Posterior vena cava (tissue), 2 donors: ENCODE measurements around the gene PEX14. TPM values are rescaled to one million over a fixed set of nuclear protein-coding genes. Genes with fewer than 3 reads are reported as not detected.
"Not testable (repeated sequence)": the region's sequence is repeated elsewhere in the genome, so short reads cannot be mapped to it uniquely, and the experiment has no call there.

Source experiments
- DNase-seq: peaks from one replicate; pipeline ENCODE4 v3.0.0-alpha.2; 2020; ENCODE audit warnings: low spot score
- intact Hi-C, 2 donors: fragments of 100-400 bp; cut with DNase I; formaldehyde crosslinking; loops; one replicate each; pipeline versions ENCODE4 v1.14.1 to v1.14.2; 2022 to 2023
- total RNA-seq, 2 donors: library from RNA; stranded (reverse); fragmentation: NEBNext Ultra II Directional; extraction: Animal tissue kit (Norgen Biotek cat#: 25700); gene quantifications; one replicate each; pipeline ENCODE4 v1.2.1, GENCODE V29; 2021
- donor health status: DM: yes; HTN: yes; CAD: no.
- donor health status: DM: yes; HTN: yes; CAD: no.

The PEX14 gene
- total RNA-seq, 2 donors from 2014 or later, result 12.8 to 15.0 TPM

DNA sequence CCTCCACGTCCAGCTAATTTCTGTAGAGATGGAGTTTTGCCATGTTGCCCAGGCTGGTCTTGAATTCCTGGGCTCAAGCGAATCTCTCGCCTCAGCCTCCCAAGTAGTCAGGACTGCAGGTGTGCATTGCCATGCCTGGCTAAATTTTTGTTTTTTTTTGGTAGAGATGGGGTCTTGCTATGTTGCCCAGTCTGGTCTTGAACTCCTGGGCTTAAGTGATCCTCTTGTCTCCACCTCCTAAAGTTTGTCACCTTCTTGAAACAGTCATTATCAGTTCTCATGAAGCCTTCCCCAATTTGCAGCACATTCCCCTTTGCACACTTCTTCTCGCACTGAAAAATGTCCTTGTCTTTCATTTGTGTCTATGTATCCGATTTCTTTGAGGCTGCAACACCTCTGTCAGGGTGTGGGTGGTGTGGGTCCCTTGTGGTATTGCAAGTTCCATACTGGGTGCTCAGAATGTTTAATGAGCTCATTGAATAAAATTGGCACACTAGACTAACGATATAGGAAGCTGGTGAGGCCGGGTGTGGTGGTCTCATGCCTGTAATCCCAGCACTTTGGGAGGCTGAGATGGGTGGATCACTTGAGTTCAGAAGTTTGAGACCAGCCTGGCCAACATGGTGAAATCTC is 27.8 kb upstream of the PEX14 start:
- intact Hi-C loops, result no loop called here
- DNase-seq, result no peak

- intact Hi-C loops, result no loop called here
- DNase-seq, result no peak
Measured at GRCh38 chr1:10449751-10450150, 25.0 kb upstream of the PEX14 start, which contains the start of gene CORT. TSS of gene CORT (plus strand) at chr1:10450031. CDS start at chr1:10450224, 193 bp downstream.

DNA sequence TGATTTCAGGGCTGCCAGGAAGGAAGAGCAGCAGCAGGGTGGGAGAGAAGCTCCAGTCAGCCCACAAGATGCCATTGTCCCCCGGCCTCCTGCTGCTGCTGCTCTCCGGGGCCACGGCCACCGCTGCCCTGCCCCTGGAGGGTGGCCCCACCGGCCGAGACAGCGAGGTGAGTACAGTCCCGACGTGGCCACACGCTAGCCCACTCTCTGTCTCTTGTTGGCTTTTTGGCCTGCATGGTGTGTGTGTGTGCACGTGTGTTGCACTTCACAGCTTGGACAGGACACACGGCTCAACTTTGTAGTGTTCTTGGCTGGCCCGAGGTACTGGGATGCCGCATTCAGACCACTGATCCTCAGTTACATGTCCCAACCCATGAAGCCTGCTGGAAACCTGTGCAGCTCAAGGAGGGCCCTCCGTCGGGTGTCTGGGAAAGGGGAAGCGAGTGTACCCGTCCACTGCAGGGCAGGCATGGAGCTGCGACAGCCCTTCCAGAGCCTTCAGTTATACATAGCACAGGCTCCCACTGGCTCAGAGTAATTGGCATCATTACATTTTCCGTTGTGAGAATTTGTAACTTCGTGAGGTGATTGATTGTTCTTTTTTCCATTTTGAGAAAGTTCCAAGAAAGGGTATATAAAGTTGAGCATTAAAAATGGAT is 24.5 kb upstream of the PEX14 start:
- DNase-seq, result no peak
- intact Hi-C loops, result no loop called here

GRCh38 chr1:10450836-10451235 is 23.9 kb upstream of the PEX14 start:
- no peak for DNase-seq
- intact Hi-C loops, result no loop called here

GRCh38 chr1:10451287-10451686 is 23.5 kb upstream of the PEX14 start:
- no peak for DNase-seq
- intact Hi-C loops, result no loop called here

DNA sequence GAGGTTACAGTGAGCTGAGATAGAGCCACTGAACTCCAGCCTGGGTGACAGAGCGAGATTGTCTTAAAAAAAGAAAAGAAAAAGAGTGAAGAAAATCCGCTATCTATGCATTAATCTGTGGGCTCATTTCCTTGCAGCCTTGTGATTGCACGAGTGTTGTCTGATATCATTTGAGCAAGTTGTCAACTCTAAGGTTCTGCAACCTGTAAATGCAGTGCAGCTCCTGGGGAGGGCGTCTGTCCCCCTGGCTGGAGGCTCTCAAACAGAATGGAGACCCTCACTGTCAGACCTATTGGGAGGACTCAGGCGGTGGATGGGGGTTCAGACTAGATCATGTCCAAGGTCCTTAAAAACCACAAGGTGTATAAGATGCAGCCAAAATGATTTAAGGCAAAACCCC is 18.7 kb upstream of the PEX14 start:
- intact Hi-C loops, result no loop called here
- DNase-seq, result no peak

- intact Hi-C loops, result no loop called here
- DNase-seq, result no peak
Measured at GRCh38 chr1:10456661-10457060, 18.1 kb upstream of the PEX14 start.

GRCh38 chr1:10457462-10457861 is 17.3 kb upstream of the PEX14 start:
- intact Hi-C loops, DNase-seq: not testable (repeated sequence)

GRCh38 chr1:10457875-10458274 is 16.9 kb upstream of the PEX14 start:
- DNase-seq, result no peak
- intact Hi-C loops, result no loop called here

GRCh38 chr1:10459184-10459583 is 15.6 kb upstream of the PEX14 start:
- intact Hi-C loops, result no loop called here
- no peak for DNase-seq

DNA sequence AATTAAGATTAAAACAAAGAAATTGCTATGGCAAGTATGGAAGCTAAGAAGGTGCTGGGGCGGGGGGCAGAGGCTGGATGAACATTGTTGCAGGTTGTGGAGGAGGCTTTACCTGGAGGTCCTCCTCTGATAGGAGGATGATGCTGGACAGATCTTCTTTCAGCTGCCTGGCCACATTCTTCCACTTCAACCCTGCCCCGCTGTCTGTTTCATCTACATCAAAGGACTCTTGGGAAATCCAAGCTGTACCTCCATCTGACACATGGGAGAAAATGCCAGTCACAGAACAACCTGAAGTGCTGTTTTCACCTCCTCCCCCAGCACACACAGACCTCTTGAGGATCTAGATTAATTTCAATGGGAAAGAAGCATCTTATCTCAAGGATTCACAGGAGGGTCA is 7.7 kb upstream of the PEX14 start:
- intact Hi-C loops, result no loop called here
- no peak for DNase-seq

DNA sequence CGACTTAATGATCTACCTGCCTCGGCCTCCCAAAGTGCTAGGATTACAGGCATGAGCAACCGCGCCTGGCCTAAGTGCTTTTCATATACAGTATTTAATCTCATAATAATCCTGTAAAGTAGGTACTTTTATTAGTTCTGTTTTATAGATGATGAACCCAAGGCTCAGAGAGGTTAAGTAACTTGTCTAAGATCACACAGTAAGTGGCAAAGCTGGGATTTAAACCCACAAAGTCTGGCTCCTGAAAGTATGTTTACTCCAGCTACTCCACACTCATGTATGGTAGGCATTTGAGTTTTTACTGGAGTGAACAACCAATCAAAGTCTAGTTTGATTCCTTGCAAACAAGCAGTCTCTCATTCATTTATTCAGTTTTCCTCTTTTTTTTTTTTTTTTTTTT is 4.7 kb upstream of the PEX14 start:
- no peak for DNase-seq
- intact Hi-C loops, result no loop called here

GRCh38 chr1:10471411-10472219 is 3.1 kb upstream of the PEX14 start:
- DNase-seq, result no peak
- intact Hi-C loops, result loop anchor here in 1 of 2 donors (1.0 kb wide), 1 partner anchor 27 kb away; no protein-coding TSS in a partner anchor

DNA sequence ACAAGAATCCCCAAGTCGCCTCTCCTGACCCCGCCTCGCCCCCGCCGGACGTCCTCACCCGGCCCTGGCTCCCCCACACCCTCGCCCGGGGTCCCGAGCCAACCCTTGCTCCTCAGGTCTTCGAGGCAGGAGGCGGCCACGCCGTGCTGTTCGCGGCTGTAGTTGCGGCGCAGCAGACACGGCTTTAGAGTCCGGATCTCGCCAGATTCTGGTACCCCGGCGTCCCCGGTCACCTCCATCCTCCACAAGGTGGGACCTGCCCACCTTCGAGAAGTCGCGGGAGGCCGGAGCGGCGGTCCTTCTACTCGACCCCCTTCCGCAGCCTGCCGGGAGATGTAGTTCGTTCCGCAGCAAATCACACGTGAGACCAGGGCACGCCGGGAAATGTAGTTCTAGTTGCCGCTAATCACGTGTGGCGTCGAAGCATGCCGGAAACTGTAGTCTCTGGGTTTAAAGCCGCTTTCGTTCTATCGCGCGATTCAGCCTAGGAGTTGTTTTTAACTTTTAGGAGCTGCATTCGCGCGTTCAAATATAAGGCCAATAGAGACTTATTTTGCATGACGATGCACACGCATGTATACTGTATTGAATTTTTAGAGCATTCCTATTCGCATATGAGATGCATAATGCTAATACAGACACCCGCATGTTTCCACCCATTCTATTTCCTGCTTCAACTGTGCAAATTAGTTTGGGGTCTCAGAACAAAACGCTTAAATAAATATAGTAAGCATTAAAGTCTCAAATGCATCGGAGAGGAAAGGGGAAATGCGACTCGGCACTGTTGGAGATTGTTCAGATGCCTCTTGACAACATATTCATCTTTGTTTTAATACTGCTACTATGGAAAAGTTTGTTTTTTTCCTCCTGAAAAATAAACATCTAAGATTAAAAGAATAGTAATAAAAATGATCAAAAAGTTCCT is 2.3 kb upstream of the PEX14 start, which contains the start of gene DFFA:
Gene DFFA (minus strand): TSS at position 310 of the 925 bp plus-strand sequence. CDS start 71 bp downstream, at position 239.
- intact Hi-C loops, result loop anchor here in 1 of 2 donors (1.0 kb wide), 1 partner anchor 28 kb away; no protein-coding TSS in a partner anchor

DNA sequence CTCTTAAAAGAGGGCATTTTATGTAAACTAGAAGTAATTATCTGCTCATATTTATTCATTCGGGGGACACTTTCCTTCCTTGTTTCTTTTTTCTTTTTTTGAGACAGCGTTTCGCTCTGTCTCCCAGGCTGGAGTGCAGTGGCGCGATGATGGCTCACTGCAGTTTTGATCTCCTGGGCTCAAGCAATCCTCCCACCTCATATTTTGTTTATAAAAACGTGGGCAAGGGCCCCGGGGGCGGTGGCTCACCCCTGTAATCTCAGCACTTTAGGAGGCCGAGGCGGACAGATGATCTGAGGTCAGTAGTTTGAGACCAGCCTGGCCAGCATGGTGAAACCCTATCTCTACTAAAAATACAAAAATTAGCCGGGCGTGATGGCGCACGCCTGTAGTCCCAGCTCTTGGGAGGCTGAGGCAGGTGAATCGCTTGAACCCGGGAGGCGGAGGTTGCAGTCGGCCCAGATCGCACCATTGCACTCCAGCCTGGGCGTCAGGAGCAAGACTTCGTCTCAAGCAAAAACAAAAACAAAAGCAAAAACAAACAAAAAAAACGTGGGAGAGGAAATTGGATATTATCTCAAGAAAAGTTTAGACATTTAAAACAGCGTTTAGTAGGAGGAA is 1.5 kb upstream of the PEX14 start:
- intact Hi-C loops, result no loop called here
- no peak for DNase-seq

More for the DNA sequence above, 2.3 kb upstream of the PEX14 start, which contains the start of gene DFFA:
- DNase-seq, result peak; percentile 97

DNA sequence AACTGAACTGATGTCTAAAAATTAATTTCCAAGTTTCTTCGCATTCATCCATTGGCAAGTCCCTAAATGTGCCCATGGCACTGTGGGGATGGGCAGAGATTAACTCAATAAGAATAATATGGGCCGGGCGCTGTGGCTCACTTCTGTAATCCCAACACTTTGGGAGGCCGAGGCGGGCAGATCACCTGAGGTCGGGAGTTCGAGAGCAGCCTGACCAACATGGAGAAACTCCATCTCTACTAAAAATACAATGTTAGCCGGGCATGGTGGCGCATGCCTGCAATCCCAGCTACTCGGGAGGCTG is 489 bp upstream of the PEX14 start:
- DNase-seq, intact Hi-C loops: not testable (repeated sequence)

DNA sequence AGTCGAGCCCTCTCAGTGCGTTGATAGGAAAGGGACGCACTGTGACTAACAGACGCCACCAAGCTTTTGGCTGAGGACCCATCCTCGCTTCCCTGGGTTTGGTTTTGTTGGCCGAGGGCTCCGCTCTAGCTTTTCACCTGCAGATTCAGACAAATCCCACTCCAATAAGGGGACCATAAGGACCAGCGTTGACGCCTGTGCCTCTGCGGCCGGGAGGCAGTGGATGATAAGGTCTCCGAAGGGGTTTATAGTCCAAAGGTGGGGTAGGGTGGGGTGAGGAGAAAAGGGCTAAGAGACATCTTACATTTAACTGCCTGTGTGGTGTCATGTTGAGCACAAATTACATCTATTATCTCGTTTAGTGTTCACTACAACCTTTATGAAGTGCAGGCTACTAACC is 760 bp downstream of the PEX14 start:
- intact Hi-C loops, result no loop called here
- no peak for DNase-seq

DNA sequence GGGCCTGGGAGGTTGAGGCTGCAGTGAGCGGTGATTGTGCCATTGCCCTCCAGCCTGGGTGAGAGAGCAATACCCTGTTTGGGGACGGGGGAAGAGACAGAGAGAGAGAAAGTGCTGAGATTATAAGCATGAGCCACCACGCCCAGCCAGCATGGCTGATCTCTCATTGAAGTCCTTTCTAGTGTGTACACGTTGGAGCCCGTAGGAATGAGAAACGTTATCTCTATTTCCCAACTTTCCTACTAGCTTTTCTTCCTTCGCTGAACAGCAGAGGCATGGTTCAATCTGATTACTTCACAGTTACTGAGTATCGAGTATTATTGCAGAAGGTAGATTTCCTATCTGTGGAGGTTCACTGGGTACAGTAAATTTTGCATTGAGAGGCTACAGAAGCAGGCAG is 4.5 kb downstream of the PEX14 start:
- intact Hi-C loops, result no loop called here
- no peak for DNase-seq

- intact Hi-C loops, result no loop called here
- DNase-seq, result no peak
Measured at GRCh38 chr1:10480614-10481013, 5.9 kb downstream of the PEX14 start.
